ENCODE data around the gene AFF3.

DNA sequence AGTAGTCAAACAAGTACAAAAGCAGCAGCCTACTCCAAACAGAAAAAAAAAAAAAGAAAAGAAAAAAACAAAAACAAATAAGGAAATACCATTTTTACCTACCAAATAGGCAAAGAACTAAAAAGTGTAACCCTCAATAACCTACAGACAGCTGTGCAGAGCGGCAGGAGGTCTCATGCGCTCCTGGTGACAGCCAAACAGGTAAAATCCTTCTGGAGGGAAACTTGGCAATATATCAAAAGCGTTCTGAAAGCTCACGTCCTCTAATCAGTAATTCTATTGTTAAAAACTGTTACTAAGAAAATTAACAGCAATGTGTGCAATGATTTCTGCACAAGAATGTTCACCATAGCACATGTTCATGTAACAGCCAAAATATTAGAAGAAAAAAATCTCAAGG lies 105.6 kb downstream of the AFF3 start:
- TF ChIP-seq CTCF (conservative IDR thresholded peaks at IDR 0.05) = no peak
- no peak for TF ChIP-seq EZH2 (IDR thresholded peaks at IDR 0.05; ENCODE audit: low read depth)

All from PC-9 (cell line).